Measurements from ENCODE around the gene LRP8. TPM values are rescaled to one million over a fixed set of nuclear protein-coding genes. Genes with fewer than 3 reads are reported as not detected.

The LRP8 gene
- total RNA-seq, 3 donors from 2014 or later = 1.6 to 14.7 (median 6.3) TPM

- intact Hi-C loops (cut with DNase I; ENCODE audit: low total_unique reads) = no loop called here
- TF ChIP-seq POLR2AphosphoS5 (IDR thresholded peaks at IDR 0.05) (no peak), POLR2A (IDR thresholded peaks at IDR 0.05) (no peak), CTCF (IDR thresholded peaks at IDR 0.05) (no peak)
- H3K4me1 ChIP-seq = no peaks in the 10 kb centered on the region
- H3K9me3 ChIP-seq = no peaks in the 10 kb centered on the region
- H3K4me3 ChIP-seq = no peak overlapping the region
- DNase-seq (ENCODE audit: low spot score in 2 of 2) = no peak
- H3K36me3 ChIP-seq = no peaks in the 10 kb centered on the region
- no peaks in the 10 kb centered on the region for H3K27me3 ChIP-seq
- H3K27ac ChIP-seq = no peak overlapping the region
Measured at GRCh38 chr1:53254011-53254640, 73.7 kb downstream of the LRP8 start.

- no peak for DNase-seq (ENCODE audit: low spot score in 2 of 2)
- H3K27me3 ChIP-seq = no peaks in the 10 kb centered on the region
- no peak overlapping the region for H3K27ac ChIP-seq
- no peak overlapping the region for H3K4me3 ChIP-seq
- no peaks in the 10 kb centered on the region for H3K9me3 ChIP-seq
- TF ChIP-seq CTCF (IDR thresholded peaks at IDR 0.05) = no peak
- TF ChIP-seq POLR2AphosphoS5 (IDR thresholded peaks at IDR 0.05) = no peak
- intact Hi-C loops (cut with DNase I; ENCODE audit: low total_unique reads) = no loop called here
- H3K36me3 ChIP-seq = no peaks in the 10 kb centered on the region
- no peaks in the 10 kb centered on the region for H3K4me1 ChIP-seq
Measured at GRCh38 chr1:53250325-53250724, 77.5 kb downstream of the LRP8 start.

- no peak overlapping the region for H3K4me3 ChIP-seq
- no peaks in the 10 kb centered on the region for H3K27me3 ChIP-seq
- no peak for DNase-seq (ENCODE audit: low spot score in 2 of 2)
- intact Hi-C loops (cut with DNase I; ENCODE audit: low total_unique reads) = no loop called here
- no peak for TF ChIP-seq POLR2A (IDR thresholded peaks at IDR 0.05)
- no peak for TF ChIP-seq POLR2AphosphoS5 (IDR thresholded peaks at IDR 0.05)
- TF ChIP-seq CTCF (IDR thresholded peaks at IDR 0.05) = no peak
- H3K27ac ChIP-seq = no peak overlapping the region
- no peaks in the 10 kb centered on the region for H3K4me1 ChIP-seq
- no peaks in the 10 kb centered on the region for H3K36me3 ChIP-seq
- H3K9me3 ChIP-seq = no peaks in the 10 kb centered on the region
Measured at GRCh38 chr1:53249706-53250105, 78.2 kb downstream of the LRP8 start.

GRCh38 chr1:53246261-53247134 lies 81.4 kb downstream of the LRP8 start:
- intact Hi-C loops (cut with DNase I; ENCODE audit: low total_unique reads) = no loop called here
- H3K4me3 ChIP-seq = no peak overlapping the region
- TF ChIP-seq POLR2AphosphoS5 (IDR thresholded peaks at IDR 0.05) = no peak
- TF ChIP-seq POLR2A (IDR thresholded peaks at IDR 0.05) = no peak
- no peak for TF ChIP-seq CTCF (IDR thresholded peaks at IDR 0.05)
- no peaks in the 10 kb centered on the region for H3K9me3 ChIP-seq
- no peaks in the 10 kb centered on the region for H3K27me3 ChIP-seq
- H3K36me3 ChIP-seq = no peaks in the 10 kb centered on the region
- no peak for DNase-seq (ENCODE audit: low spot score in 2 of 2)
- no peak overlapping the region for H3K27ac ChIP-seq
- no peaks in the 10 kb centered on the region for H3K4me1 ChIP-seq

GRCh38 chr1:53244141-53244540 lies 83.7 kb downstream of the LRP8 start:
- Histone ChIP-seq H3K27ac (no peak overlapping the region), H3K4me3 (no peak overlapping the region), H3K4me1 (no peaks in the 10 kb centered on the region), H3K9me3 (no peaks in the 10 kb centered on the region), H3K27me3 (no peaks in the 10 kb centered on the region), H3K36me3 (no peaks in the 10 kb centered on the region)
- TF ChIP-seq POLR2AphosphoS5 (IDR thresholded peaks at IDR 0.05) (no peak), POLR2A (IDR thresholded peaks at IDR 0.05) (no peak), CTCF (IDR thresholded peaks at IDR 0.05) (no peak)
- no peak for DNase-seq (ENCODE audit: low spot score in 2 of 2)
- intact Hi-C loops (cut with DNase I; ENCODE audit: low total_unique reads) = no loop called here
